HG03460 (cell line): ENCODE results near the gene PPP2R3B.
"Not testable (repeated sequence)": the region's sequence is repeated elsewhere in the genome, so short reads cannot be mapped to it uniquely, and the experiment has no call there.

ENCODE experiments used
- ATAC-seq: cut with Tn5 transposase; IDR thresholded peaks from one replicate; pipeline ENCODE4 v1.9.1; 2021; ENCODE audit not compliant: unreplicated experiment

Gene PPP2R3B

GRCh38 chrX:404656-405055 is 17.9 kb upstream of the PPP2R3B start:
- no peak for ATAC-seq

- no peak for ATAC-seq
These were observed 16.1 kb upstream of the PPP2R3B start for GRCh38 chrX:402857-403256.

GRCh38 chrX:400258-400657 is 13.6 kb upstream of the PPP2R3B start:
- no peak for ATAC-seq

GRCh38 chrX:397575-397974 is 10.9 kb upstream of the PPP2R3B start:
- ATAC-seq: no peak

- ATAC-seq: no peak
These were observed 8.1 kb upstream of the PPP2R3B start for GRCh38 chrX:394830-395229.

- no peak for ATAC-seq
These were observed 5.8 kb upstream of the PPP2R3B start for GRCh38 chrX:392575-392846.

GRCh38 chrX:391717-392574 is 5.2 kb upstream of the PPP2R3B start:
- no peak for ATAC-seq

GRCh38 chrX:390459-390858 is 3.8 kb upstream of the PPP2R3B start:
- no peak for ATAC-seq

- no peak for ATAC-seq
These were observed 2.3 kb upstream of the PPP2R3B start for GRCh38 chrX:389021-389441.

- no peak for ATAC-seq
These were observed 1.0 kb upstream of the PPP2R3B start for GRCh38 chrX:387729-388128.

- peak; percentile 23 for ATAC-seq
These were observed 404 bp downstream of the PPP2R3B start for GRCh38 chrX:386239-386767.

- not testable (repeated sequence) for ATAC-seq
These were observed 971 bp downstream of the PPP2R3B start for GRCh38 chrX:385736-386135.

- no peak for ATAC-seq
These were observed 1.8 kb downstream of the PPP2R3B start for GRCh38 chrX:384861-385260.

GRCh38 chrX:378443-378842 is 8.3 kb downstream of the PPP2R3B start:
- ATAC-seq: no peak

GRCh38 chrX:376206-376605 is 10.5 kb downstream of the PPP2R3B start:
- not testable (repeated sequence) for ATAC-seq

- ATAC-seq: no peak
These were observed 11.3 kb downstream of the PPP2R3B start for GRCh38 chrX:375181-376036.

GRCh38 chrX:374596-374995 is 12.1 kb downstream of the PPP2R3B start:
- no peak for ATAC-seq

GRCh38 chrX:373641-374471 is 12.9 kb downstream of the PPP2R3B start:
- no peak for ATAC-seq

- ATAC-seq: no peak
These were observed 13.7 kb downstream of the PPP2R3B start for GRCh38 chrX:372856-373640.

- no peak for ATAC-seq
These were observed 14.8 kb downstream of the PPP2R3B start for GRCh38 chrX:371907-372306.
